Esophagus squamous epithelium (tissue), 4 donors: ENCODE measurements around the gene RARB.

ENCODE experiments used
- POLR2A ChIP-seq, 4 donors: fragments of 450-650 bp; IDR thresholded peaks; one replicate each; pipeline ENCODE4 v1.6.1; 2017; ENCODE audit warnings: antibody characterized with exemption in 4 of 4, mild to moderate bottlenecking in 4 of 4, moderate library complexity in 3 of 4
- TF ChIP-seq, protein P1 (sequence below), 6 experiments: fragments of 450-650 bp in 4 of 6; fragments of 200-600 bp in 2 of 6; sonication (generic) in 2 of 6; IDR thresholded peaks; one replicate each; pipeline ENCODE4 v1.5.1; 2016 to 2019; ENCODE audit warnings: antibody characterized with exemption in 6 of 6, mild to moderate bottlenecking in 4 of 6, moderate library complexity in 4 of 6

- TF ChIP-seq, protein P1, sequence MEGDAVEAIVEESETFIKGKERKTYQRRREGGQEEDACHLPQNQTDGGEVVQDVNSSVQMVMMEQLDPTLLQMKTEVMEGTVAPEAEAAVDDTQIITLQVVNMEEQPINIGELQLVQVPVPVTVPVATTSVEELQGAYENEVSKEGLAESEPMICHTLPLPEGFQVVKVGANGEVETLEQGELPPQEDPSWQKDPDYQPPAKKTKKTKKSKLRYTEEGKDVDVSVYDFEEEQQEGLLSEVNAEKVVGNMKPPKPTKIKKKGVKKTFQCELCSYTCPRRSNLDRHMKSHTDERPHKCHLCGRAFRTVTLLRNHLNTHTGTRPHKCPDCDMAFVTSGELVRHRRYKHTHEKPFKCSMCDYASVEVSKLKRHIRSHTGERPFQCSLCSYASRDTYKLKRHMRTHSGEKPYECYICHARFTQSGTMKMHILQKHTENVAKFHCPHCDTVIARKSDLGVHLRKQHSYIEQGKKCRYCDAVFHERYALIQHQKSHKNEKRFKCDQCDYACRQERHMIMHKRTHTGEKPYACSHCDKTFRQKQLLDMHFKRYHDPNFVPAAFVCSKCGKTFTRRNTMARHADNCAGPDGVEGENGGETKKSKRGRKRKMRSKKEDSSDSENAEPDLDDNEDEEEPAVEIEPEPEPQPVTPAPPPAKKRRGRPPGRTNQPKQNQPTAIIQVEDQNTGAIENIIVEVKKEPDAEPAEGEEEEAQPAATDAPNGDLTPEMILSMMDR (IDR thresholded peaks at IDR 0.05): no peak
- no peak for TF ChIP-seq POLR2A (IDR thresholded peaks at IDR 0.05)
These were observed 42.1 kb upstream of the RARB start for GRCh38 chr3:25385807-25386460.
